ENCODE measurements around the gene AMBRA1.

AMBRA1 gene

DNA sequence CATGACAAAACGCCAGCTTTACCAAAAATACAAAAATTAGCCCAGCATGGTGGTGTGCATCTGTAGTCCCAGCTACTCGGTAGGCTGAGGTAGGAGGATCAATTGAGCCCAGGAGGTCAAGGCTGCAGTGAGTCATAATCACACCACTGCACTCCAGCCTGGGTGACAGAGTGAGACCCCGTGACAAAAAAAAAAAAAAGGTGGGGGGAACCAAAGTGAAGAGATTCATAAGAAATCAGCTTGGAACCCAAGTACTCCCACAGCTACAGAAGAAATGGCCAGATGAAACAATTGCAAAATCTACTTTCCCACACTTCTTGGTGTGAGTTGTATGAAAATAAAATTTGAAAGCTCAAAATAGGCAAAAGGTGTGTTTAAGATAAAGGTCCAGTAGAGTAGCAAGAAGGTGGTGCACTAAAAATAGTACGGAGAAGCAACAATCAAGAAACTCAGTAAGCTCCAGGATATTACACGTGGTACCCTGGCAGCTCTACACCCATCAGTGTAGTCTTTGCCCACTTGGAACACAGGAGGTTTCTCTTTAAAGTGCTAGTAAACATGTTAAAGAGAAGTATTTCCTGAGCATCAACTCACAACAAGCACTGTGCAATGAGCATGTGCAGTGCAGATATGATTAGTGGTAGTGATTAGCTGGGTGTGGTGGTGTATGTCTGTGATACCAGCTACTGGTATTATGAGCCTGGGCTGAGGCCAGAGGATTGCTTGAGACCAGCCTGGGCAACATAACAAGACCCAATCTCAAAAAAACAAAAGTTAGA is 17.9 kb upstream of the AMBRA1 start:
- no peak for TF ChIP-seq ZFX (IDR thresholded peaks at IDR 0.05)
- TF ChIP-seq, protein P1, sequence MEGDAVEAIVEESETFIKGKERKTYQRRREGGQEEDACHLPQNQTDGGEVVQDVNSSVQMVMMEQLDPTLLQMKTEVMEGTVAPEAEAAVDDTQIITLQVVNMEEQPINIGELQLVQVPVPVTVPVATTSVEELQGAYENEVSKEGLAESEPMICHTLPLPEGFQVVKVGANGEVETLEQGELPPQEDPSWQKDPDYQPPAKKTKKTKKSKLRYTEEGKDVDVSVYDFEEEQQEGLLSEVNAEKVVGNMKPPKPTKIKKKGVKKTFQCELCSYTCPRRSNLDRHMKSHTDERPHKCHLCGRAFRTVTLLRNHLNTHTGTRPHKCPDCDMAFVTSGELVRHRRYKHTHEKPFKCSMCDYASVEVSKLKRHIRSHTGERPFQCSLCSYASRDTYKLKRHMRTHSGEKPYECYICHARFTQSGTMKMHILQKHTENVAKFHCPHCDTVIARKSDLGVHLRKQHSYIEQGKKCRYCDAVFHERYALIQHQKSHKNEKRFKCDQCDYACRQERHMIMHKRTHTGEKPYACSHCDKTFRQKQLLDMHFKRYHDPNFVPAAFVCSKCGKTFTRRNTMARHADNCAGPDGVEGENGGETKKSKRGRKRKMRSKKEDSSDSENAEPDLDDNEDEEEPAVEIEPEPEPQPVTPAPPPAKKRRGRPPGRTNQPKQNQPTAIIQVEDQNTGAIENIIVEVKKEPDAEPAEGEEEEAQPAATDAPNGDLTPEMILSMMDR (conservative IDR thresholded peaks at IDR 0.05) = no peak
- H3K27ac ChIP-seq = no peak overlapping the region

DNA sequence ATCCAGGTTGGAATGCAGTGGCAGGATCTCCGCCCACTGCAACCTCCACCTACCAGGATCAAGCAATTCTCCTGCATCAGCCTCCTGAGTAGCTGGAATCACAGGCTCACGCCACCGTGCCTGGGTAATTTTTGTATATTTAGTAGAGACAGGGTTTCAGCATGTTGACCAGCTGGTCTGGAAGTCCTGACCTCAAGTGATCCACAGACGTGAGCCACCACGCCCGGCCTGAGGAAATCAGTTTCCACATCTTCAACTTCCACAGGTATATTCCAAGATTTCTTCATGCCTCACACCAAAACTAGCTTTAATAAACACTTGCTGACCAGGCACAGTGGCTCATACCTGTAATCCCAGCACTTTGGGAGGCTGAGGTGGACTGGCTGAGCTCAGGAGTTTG is 15.6 kb upstream of the AMBRA1 start:
- TF ChIP-seq, protein P1 (conservative IDR thresholded peaks at IDR 0.05) = no peak
- TF ChIP-seq ZFX (IDR thresholded peaks at IDR 0.05) = no peak

DNA sequence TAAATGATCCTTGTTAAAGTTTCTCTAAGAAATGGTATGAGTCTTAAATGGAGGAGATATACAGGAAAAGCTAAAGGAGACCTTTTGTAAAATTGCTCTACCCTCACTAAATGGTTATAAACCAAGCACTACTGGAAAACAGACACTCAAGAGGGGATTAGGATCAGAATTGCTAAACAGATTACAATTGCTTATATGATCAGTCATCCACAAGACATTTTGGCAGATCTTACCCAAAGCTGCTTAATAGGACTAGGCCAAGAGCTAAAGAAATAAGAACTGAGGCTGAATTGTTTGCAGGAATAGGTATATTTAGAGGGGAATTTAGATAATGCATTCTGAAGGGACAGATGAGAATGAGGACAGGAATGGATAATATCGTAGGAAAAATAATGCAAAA is 13.7 kb upstream of the AMBRA1 start:
- TF ChIP-seq ZFX (IDR thresholded peaks at IDR 0.05) = no peak
- TF ChIP-seq, protein P1 (conservative IDR thresholded peaks at IDR 0.05) = no peak
- no peak overlapping the region for H3K27ac ChIP-seq

More for the DNA sequence above, 15.6 kb upstream of the AMBRA1 start:
- H3K27ac ChIP-seq = no peak overlapping the region

DNA sequence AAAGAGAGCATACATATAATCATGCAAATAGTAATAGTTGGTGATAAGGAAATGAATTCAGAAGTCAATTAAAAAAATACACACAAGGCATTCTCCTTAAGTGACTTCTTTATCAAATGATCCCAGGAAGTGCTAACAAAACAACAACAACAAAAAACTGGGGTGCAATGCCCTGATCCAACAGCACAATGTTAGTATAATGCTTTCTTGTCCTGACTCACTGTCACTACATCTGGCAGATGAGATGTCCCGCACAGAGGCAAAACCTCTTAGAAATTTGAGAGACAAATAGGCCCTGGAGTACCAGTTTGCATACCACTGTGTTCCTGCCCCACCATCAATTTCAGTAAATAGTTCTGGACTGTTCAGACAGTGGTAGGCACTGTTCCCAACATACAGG is 11.0 kb upstream of the AMBRA1 start:
- H3K27ac ChIP-seq = no peak overlapping the region
- no peak for TF ChIP-seq ZFX (IDR thresholded peaks at IDR 0.05)
- TF ChIP-seq, protein P1 (conservative IDR thresholded peaks at IDR 0.05) = no peak

DNA sequence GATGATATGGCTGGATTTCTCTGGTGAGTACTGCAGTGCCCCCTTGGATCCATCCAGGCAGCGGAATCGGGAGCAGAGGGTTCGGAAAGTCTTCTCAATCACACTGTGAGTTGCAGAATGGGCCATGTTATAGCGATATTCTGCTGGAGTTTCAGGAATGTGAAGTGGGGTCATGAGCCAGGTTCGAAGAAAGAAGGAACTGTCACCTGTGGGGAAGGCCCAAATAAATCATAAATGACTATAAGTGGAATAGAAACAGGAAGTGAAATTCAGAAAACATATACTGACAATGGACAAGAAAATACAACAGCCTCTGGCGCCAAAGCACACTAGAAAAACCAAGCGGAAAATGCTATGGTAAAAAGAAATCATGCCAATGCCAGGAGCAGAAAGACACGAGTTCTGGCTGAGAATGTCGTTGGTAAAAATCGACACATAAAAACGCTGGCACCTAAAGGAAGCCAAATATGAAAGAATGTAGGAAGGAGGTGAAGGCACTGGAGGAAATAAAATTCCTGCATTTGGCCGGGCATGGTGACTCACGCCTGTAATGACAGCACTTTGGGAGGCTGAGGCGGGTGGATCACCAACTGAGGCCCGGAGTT is 10.0 kb upstream of the AMBRA1 start:
- H3K27ac ChIP-seq = no peak overlapping the region
- no peak for TF ChIP-seq ZFX (IDR thresholded peaks at IDR 0.05)
- TF ChIP-seq, protein P1 (conservative IDR thresholded peaks at IDR 0.05) = no peak

DNA sequence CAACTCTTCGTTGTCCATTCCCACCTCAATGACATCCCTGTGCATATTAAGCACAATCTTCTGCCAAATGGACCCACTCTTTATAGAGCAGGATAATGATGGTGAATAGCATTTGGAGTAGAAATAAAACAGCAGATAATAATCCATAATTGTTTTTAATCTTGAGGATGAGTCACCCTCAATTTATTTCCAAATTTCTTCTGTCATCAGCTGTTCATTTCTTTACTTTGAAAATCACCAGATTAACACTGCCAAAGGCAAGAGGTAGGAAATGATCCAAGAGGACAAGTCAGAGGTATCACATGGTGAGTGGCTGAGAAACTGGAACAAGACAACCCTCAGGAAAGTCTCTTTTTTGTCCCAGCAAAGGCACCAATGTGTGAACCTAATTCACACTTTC is 7.3 kb upstream of the AMBRA1 start:
- TF ChIP-seq, protein P1 (conservative IDR thresholded peaks at IDR 0.05) = no peak
- TF ChIP-seq ZFX (IDR thresholded peaks at IDR 0.05) = no peak
- H3K27ac ChIP-seq = no peak overlapping the region

DNA sequence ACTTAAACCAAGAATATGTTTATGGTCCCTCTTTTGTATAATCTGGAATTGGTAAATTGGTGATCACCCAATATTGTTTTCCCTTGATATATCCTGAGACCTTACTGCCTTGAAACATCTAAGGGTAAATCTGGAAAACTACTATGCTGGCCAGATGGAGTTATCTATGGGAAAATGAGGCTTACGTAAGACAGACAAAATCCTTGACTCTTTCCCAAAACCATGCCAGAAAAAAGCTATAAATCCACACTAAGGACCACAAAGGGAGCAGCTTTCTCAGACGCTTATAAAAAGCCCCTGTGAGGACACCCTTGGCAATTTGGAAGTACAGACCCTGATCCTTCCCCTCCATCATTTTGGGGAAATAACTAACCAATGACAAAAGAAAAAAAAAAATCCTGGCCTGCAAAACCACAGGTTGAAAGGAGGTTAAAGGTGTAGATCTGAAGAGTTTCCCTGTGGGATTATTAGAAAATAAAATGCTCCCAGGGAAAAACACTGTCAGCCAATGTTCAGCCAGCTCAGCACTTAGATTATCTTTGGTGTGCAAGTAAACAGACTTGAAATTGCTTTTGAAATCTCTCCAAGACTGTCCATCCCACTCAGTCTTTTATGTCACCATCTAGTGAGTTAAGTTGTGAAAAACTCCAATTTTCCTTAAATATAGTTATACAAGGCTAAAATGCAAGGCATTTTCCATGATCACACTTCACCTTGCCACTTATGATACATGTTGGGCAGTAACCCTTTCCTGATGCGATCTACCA is 6.6 kb upstream of the AMBRA1 start:
- no peak overlapping the region for H3K27ac ChIP-seq
- TF ChIP-seq ZFX (IDR thresholded peaks at IDR 0.05) = no peak
- TF ChIP-seq, protein P1 (conservative IDR thresholded peaks at IDR 0.05) = no peak

Measured in C4-2B (cell line).